ENCODE results near the gene CUBN.

The CUBN gene

GRCh38 chr10:16843252-16843870 lies 286.2 kb downstream of the CUBN start:
- no peak for TF ChIP-seq GABPA (IDR thresholded peaks at IDR 0.05; ENCODE audit: low read depth)
- no peak for TF ChIP-seq REST (IDR thresholded peaks at IDR 0.05; ENCODE audit: insufficient replicate concordance, low read depth)
- no peak for TF ChIP-seq POLR2AphosphoS5 (IDR thresholded peaks at IDR 0.05; ENCODE audit: low read depth)
- no peak for TF ChIP-seq SPI1 (IDR thresholded peaks at IDR 0.05; ENCODE audit: borderline replicate concordance, low read depth)
- TF ChIP-seq CTCF (IDR thresholded peaks at IDR 0.05; ENCODE audit: insufficient read depth, low read length) = no peak
- no peak overlapping the region for H3K27ac ChIP-seq (replicated peaks)
- peak in 1 of 2 experiments; percentile 1 for DNase-seq (ENCODE audit: low read depth in 1 of 2, low spot score in 1 of 2)
- H3K27me3 ChIP-seq (ENCODE audit: insufficient read depth, poor library complexity, severe bottlenecking) = no peaks in the 10 kb centered on the region
- no peak overlapping the region for H3K4me3 ChIP-seq (replicated peaks; ENCODE audit: insufficient read depth, low read length)

- H3K4me3 ChIP-seq (replicated peaks; ENCODE audit: insufficient read depth, low read length) = no peak overlapping the region
- no peak overlapping the region for H3K27ac ChIP-seq (replicated peaks)
- DNase-seq (ENCODE audit: low read depth in 1 of 2, low spot score in 1 of 2) = no peak
- H3K27me3 ChIP-seq (ENCODE audit: insufficient read depth, poor library complexity, severe bottlenecking) = no peaks in the 10 kb centered on the region
- TF ChIP-seq SPI1 (IDR thresholded peaks at IDR 0.05; ENCODE audit: borderline replicate concordance, low read depth) (no peak), REST (IDR thresholded peaks at IDR 0.05; ENCODE audit: insufficient replicate concordance, low read depth) (no peak), CTCF (IDR thresholded peaks at IDR 0.05; ENCODE audit: insufficient read depth, low read length) (no peak), POLR2AphosphoS5 (IDR thresholded peaks at IDR 0.05; ENCODE audit: low read depth) (no peak)
Observed at GRCh38 chr10:16835228-16835627, 294.4 kb downstream of the CUBN start.

GRCh38 chr10:16832351-16833080 lies 297.1 kb downstream of the CUBN start:
- Histone ChIP-seq H3K27ac (replicated peaks) (no peak overlapping the region), H3K4me3 (replicated peaks; ENCODE audit: insufficient read depth, low read length) (no peak overlapping the region), H3K27me3 (ENCODE audit: insufficient read depth, poor library complexity, severe bottlenecking) (no peaks in the 10 kb centered on the region)
- TF ChIP-seq POLR2AphosphoS5 (IDR thresholded peaks at IDR 0.05; ENCODE audit: low read depth) (no peak), SPI1 (IDR thresholded peaks at IDR 0.05; ENCODE audit: borderline replicate concordance, low read depth) (no peak), REST (IDR thresholded peaks at IDR 0.05; ENCODE audit: insufficient replicate concordance, low read depth) (no peak), CTCF (IDR thresholded peaks at IDR 0.05; ENCODE audit: insufficient read depth, low read length) (no peak), GABPA (IDR thresholded peaks at IDR 0.05; ENCODE audit: low read depth) (no peak)
- no peak for DNase-seq (ENCODE audit: low read depth in 1 of 2, low spot score in 1 of 2)
